HUES64 (cell line): ENCODE measurements around the gene JUNB.

Source experiments
- H3K27ac ChIP-seq: 2 replicates; pipeline ENCODE4 v1.7.0; 2013; ENCODE audit warnings: low read depth, low read length, inconsistent platforms
- H3K27me3 ChIP-seq: 2 replicates; pipeline ENCODE4 v1.6.1; 2013; ENCODE audit warnings: mild to moderate bottlenecking, low read length; ENCODE audit not compliant: insufficient read depth
- H3K36me3 ChIP-seq: 2 replicates; pipeline ENCODE4 v1.6.1; 2013; ENCODE audit warnings: mild to moderate bottlenecking, low read length; ENCODE audit not compliant: insufficient read depth
- H3K4me1 ChIP-seq: 2 replicates; pipeline ENCODE4 v1.6.1; 2013; ENCODE audit warnings: mild to moderate bottlenecking, low read length, moderate library complexity; ENCODE audit not compliant: insufficient read depth
- H3K4me3 ChIP-seq: 2 replicates; pipeline ENCODE4 v1.5.1; 2013; ENCODE audit warnings: mild to moderate bottlenecking, low read length, moderate library complexity
- H3K9ac ChIP-seq: 2 replicates; pipeline ENCODE4 v1.6.1; 2013; ENCODE audit warnings: mild to moderate bottlenecking, low read depth, low read length
- H3K9me3 ChIP-seq: 2 replicates; pipeline ENCODE4 v1.6.1; 2013; ENCODE audit warnings: low read depth, low read length; ENCODE audit not compliant: insufficient read depth
- WGBS: fragments of 150-250, 120-280 bp; methylation state at CpG from one replicate; pipeline ENCODE4 v1.1.7; 2013; ENCODE audit warnings: missing lambda C conversion rate; 5-methylcytosine and 5-hydroxymethylcytosine counted together

Gene JUNB

DNA sequence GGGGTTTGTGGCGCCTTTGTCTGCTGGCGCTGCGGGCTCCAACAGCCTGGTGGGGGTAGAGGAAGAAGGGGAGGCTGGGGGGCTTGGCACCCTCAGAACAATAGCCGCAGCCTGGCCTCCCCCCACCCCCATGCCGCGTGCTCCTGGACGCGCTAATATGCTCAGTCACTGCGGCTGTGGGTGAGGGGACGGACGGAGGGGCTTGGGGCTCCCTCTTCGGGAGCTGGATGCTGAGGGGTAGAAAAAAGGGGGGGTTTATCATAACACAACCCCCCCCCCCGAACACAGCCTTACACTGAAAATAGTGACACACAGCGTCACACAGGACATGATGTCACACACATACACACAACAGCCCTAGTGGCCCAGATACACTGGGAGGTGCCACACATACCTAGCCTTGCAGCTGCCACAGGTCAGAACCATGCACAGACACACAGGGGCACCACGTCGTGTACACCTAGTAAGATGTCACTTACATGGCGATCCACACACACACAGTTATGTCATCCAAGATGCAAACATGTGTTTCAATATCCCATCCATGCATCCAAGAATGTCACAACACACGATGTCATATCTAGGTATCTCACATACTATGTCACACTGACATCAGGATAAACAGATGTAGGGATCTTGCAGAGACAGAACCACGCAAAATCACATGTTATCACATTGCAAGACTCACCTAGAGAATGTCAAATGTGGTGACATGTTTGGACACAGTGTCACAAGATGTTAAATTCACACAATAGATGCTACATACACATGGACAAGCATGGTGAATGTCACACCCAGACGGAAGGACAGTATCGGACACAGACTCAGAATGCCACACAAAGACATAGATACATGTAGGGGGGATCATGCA lies 47.8 kb downstream of the JUNB start:
- Histone ChIP-seq H3K27me3 (peaks cover 37% of the 10 kb centered on the region), H3K36me3 (peaks cover 4% of the 10 kb centered on the region; the same call in 1 of the 2 replicates), H3K4me1 (peaks cover 19% of the 10 kb centered on the region), H3K9ac (peak overlapping the region; percentile 65; the same call in 1 of the 2 replicates), H3K9me3 (no peaks in the 10 kb centered on the region), H3K27ac (no peak overlapping the region), H3K4me3 (peak overlapping the region; percentile 73)
- WGBS = 68% methylated on average over 9 of the region's 21 CpGs

DNA sequence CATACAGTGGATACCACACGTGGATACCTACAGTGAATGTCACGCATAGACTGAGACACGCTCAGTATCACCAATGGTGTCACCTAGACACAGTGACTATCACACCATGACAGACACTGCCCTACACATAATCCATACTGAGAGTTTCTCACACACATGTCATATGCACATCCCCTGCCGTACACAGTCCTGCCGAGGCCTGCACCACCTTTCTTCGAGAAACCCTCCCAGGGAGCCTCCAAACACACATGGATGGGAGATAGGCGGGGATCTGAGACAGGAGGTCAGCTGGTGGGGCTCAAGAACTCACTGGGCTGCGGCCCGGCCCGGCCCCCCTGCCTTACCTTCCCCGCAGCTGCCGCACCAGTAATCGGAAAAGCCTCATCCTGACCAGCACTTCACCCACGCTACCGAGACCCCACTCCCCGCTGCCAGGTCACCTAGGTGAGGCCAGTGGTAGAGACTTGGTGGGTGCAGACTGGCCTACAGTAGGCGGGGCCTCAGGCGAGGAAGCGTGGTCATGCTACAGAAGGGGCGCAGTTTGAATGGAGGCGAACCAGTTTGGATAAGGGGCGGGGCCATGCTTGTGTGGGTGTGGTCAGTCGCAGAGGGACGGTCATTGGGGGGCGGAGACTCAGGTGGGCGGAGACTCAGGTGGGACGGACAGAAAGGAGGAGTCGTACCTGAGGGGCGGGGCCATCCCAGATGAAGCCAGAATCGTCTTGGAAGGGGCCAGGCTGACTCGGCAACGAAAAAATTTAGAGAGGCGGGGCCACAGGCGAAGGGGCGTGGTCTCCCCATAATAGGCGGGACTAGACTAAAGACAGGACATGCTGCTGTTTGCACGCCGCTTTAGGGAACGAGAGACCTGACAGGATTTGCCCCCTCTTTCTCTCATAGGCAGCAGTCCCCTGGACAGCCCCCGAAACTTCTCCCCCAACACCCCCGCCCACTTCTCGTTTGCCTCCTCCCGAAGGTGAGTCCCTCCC lies 49.1 kb downstream of the JUNB start:
- Histone ChIP-seq H3K36me3 (peaks cover 4% of the 10 kb centered on the region; the same call in 1 of the 2 replicates), H3K27ac (peak overlapping the region; percentile 80), H3K4me1 (peaks cover 19% of the 10 kb centered on the region), H3K9ac (no peak overlapping the region), H3K4me3 (peak overlapping the region; percentile 48), H3K27me3 (peaks cover 25% of the 10 kb centered on the region), H3K9me3 (no peaks in the 10 kb centered on the region)
- WGBS = 24% methylated on average over 43 of the region's 43 CpGs

DNA sequence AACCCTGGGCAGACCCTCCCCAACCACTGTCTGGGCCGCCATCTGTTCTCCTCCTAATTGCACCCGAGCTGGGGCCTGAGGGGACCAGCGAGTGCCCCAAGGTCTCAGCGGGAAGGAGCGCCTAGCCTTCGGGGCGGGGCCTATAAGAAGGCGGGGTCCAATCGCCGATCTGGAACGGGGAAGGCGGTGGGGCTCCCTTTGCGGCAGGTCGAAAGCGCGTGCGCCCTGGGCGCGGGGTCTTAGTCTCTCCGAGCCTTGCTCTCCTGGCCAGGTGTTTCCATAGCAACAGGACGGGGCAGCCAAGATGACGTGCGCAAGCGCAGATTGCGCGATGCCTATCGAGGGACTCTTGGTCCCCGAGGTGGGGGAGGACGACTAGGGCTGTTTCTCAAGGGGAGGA lies 49.8 kb downstream of the JUNB start:
- Histone ChIP-seq H3K4me3 (peak overlapping the region; percentile 48), H3K36me3 (peaks cover 4% of the 10 kb centered on the region; the same call in 1 of the 2 replicates), H3K4me1 (peaks cover 19% of the 10 kb centered on the region), H3K27me3 (peaks cover 19% of the 10 kb centered on the region), H3K9me3 (no peaks in the 10 kb centered on the region), H3K27ac (peak overlapping the region; percentile 80), H3K9ac (no peak overlapping the region)
- WGBS = 1% methylated on average over 29 of the region's 29 CpGs

DNA sequence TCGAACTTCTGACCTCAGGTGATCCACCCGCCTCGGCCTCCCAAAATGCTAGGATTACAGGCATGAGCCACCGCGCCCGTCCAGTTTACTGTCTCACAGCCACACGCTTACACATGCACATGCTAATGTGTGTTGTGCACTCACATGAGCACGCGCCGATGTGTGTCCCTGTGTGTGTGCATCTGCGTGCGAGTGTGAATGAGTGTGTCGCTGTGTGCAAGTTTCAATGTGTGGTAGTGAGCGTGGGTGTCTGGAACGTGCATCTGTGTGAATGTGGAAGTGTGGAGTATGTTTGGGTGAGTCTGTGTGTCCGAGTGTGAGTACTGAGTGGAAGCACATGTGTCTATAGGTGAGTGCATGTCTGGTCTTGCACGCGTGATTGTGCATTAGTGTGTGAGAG lies 51.2 kb downstream of the JUNB start:
- no peak overlapping the region for H3K4me3 ChIP-seq
- no peak overlapping the region for H3K9ac ChIP-seq
- peaks cover 14% of the 10 kb centered on the region for H3K4me1 ChIP-seq
- H3K9me3 ChIP-seq = no peaks in the 10 kb centered on the region
- H3K27me3 ChIP-seq = peaks cover 15% of the 10 kb centered on the region
- 96% methylated on average over 18 of the region's 18 CpGs for WGBS
- H3K36me3 ChIP-seq = peaks cover 4% of the 10 kb centered on the region; the same call in 1 of the 2 replicates
- no peak overlapping the region for H3K27ac ChIP-seq
